Left renal cortex interstitium (tissue), 4 donors: Measurements from ENCODE around the gene FMN1. TPM values are rescaled to one million over a fixed set of nuclear protein-coding genes. Genes with fewer than 3 reads are reported as not detected.

Experiments
- DNase-seq, 4 donors: peaks; one replicate each; pipeline ENCODE4 v3.0.0-alpha.2; 2013; ENCODE audit warnings: low read depth in 4 of 4, low spot score in 2 of 4, missing footprints in 1 of 4
- polyA plus RNA-seq, 4 donors: library from polyadenylated mRNA; unstranded; fragments of 120-200 nt; gene quantifications; one replicate each; pipeline ENCODE4 v1.2.1, GENCODE V29; 2013; ENCODE audit not compliant: insufficient read length in 4 of 4

FMN1 gene
- polyA plus RNA-seq, 4 donors = 13.7 to 21.0 (median 15.2) TPM

GRCh38 chr15:32818758-32819447 is 375.6 kb downstream of the FMN1 start:
- DNase-seq = peak; percentile 54 to 81 (median 62)

- no peak for DNase-seq
Observed at GRCh38 chr15:32817577-32817976, 376.9 kb downstream of the FMN1 start.

GRCh38 chr15:32807331-32807730 is 387.2 kb downstream of the FMN1 start:
- DNase-seq = no peak

GRCh38 chr15:32803631-32804030 is 390.9 kb downstream of the FMN1 start:
- no peak for DNase-seq

- no peak for DNase-seq
Observed at GRCh38 chr15:32802286-32802936, 392.1 kb downstream of the FMN1 start.

- DNase-seq = no peak
Observed at GRCh38 chr15:32799936-32800535, 394.5 kb downstream of the FMN1 start.

GRCh38 chr15:32796856-32797255 is 397.7 kb downstream of the FMN1 start:
- DNase-seq = no peak

GRCh38 chr15:32794973-32795372 is 399.5 kb downstream of the FMN1 start:
- no peak for DNase-seq

- no peak for DNase-seq
Observed at GRCh38 chr15:32792436-32792835, 402.1 kb downstream of the FMN1 start.

GRCh38 chr15:32790352-32790999 is 404.0 kb downstream of the FMN1 start:
- no peak for DNase-seq

GRCh38 chr15:32787949-32788348 is 406.6 kb downstream of the FMN1 start:
- DNase-seq = no peak

GRCh38 chr15:32786906-32787305 is 407.6 kb downstream of the FMN1 start:
- DNase-seq = no peak

GRCh38 chr15:32784581-32784980 is 409.9 kb downstream of the FMN1 start:
- DNase-seq = no peak

- DNase-seq = no peak
Observed at GRCh38 chr15:32781781-32782180, 412.7 kb downstream of the FMN1 start.

- no peak for DNase-seq
Observed at GRCh38 chr15:32778391-32779176, 415.9 kb downstream of the FMN1 start.

- no peak for DNase-seq
Observed at GRCh38 chr15:32775103-32775502, 419.4 kb downstream of the FMN1 start.

- DNase-seq = no peak
Observed at GRCh38 chr15:32774022-32774421, 420.5 kb downstream of the FMN1 start.

- DNase-seq = no peak
Observed at GRCh38 chr15:32767236-32767635, 427.3 kb downstream of the FMN1 start.

GRCh38 chr15:32766101-32766500 is 428.4 kb downstream of the FMN1 start:
- no peak for DNase-seq

- no peak for DNase-seq
Observed at GRCh38 chr15:32765236-32765635, 429.3 kb downstream of the FMN1 start.

GRCh38 chr15:32763295-32763694 is 431.2 kb downstream of the FMN1 start:
- no peak for DNase-seq
